ENCODE data around the gene MSANTD7. TPM values are rescaled to one million over a fixed set of nuclear protein-coding genes. Genes with fewer than 3 reads are reported as not detected.

MSANTD7 gene
- total RNA-seq, 6 donors from 2014 or later = 5.9 to 13.9 (median 7.5) TPM

GRCh38 chr10:14840178-14840577 is 2.1 kb downstream of the MSANTD7 start:
- Histone ChIP-seq H3K4me1 (peaks cover 15 to 19% (median 18%) of the 10 kb centered on the region in 4 donors), H3K9me3 (no peaks in the 10 kb centered on the region), H3K27me3 (no peaks in the 10 kb centered on the region), H3K4me3 (no peak overlapping the region), H3K27ac (no peak overlapping the region), H3K36me3 (peaks cover 5 to 52% (median 27%) of the 10 kb centered on the region in 4 donors)
- WGBS, 2 donors = 90 to 93% methylated on average over 2 of the region's 2 CpGs
- ATAC-seq (ENCODE audit: low FRiP score in 2 of 2) (no peak), DNase-seq (no peak)
- TF ChIP-seq POLR2AphosphoS5 (IDR thresholded peaks at IDR 0.05) = no peak
- no peak for TF ChIP-seq POLR2A (IDR thresholded peaks at IDR 0.05)
- no peak for TF ChIP-seq EP300 (IDR thresholded peaks at IDR 0.05)
- TF ChIP-seq CTCF (IDR thresholded peaks at IDR 0.05) = no peak

- H3K4me3 ChIP-seq = no peak overlapping the region
- no peaks in the 10 kb centered on the region for H3K27me3 ChIP-seq
- no peaks in the 10 kb centered on the region for H3K9me3 ChIP-seq
- WGBS, 2 donors = 93 to 94% methylated on average over 12 to 15 of the region's 15 CpGs
- DNase-seq = no peak
- TF ChIP-seq CTCF (IDR thresholded peaks at IDR 0.05) (no peak), POLR2AphosphoS5 (IDR thresholded peaks at IDR 0.05) (no peak)
- no peak for ATAC-seq (ENCODE audit: low FRiP score in 2 of 2)
- H3K4me1 ChIP-seq = peaks cover 8 to 12% (median 10%) of the 10 kb centered on the region in 4 donors
- H3K27ac ChIP-seq = no peak overlapping the region
- H3K36me3 ChIP-seq = peaks cover 5 to 60% (median 27%) of the 10 kb centered on the region in 4 donors
These were observed 5.4 kb downstream of the MSANTD7 start for GRCh38 chr10:14843327-14843988.

GRCh38 chr10:14844948-14845347 is 6.8 kb downstream of the MSANTD7 start:
- H3K36me3 ChIP-seq = peaks cover 5 to 69% (median 28%) of the 10 kb centered on the region in 4 donors
- ATAC-seq (ENCODE audit: low FRiP score in 2 of 2) (no peak), DNase-seq (no peak)
- H3K9me3 ChIP-seq = no peaks in the 10 kb centered on the region
- WGBS, 2 donors = 76 to 80% methylated on average over 2 of the region's 2 CpGs
- TF ChIP-seq POLR2A (IDR thresholded peaks at IDR 0.05) (no peak), POLR2AphosphoS5 (IDR thresholded peaks at IDR 0.05) (no peak), EP300 (IDR thresholded peaks at IDR 0.05) (no peak), CTCF (IDR thresholded peaks at IDR 0.05) (no peak)
- H3K27me3 ChIP-seq = no peaks in the 10 kb centered on the region
- no peak overlapping the region for H3K4me3 ChIP-seq
- peaks cover 0 to 2% (median 0%) of the 10 kb centered on the region in 4 donors for H3K4me1 ChIP-seq
- H3K27ac ChIP-seq = no peak overlapping the region

GRCh38 chr10:14852236-14852635 is 14.1 kb downstream of the MSANTD7 start:
- TF ChIP-seq EP300 (IDR thresholded peaks at IDR 0.05) = no peak
- Histone ChIP-seq H3K4me3 (no peak overlapping the region), H3K36me3 (peaks cover 0 to 62% (median 7%) of the 10 kb centered on the region in 4 donors), H3K27ac (no peak overlapping the region), H3K27me3 (no peaks in the 10 kb centered on the region), H3K4me1 (no peaks in the 10 kb centered on the region), H3K9me3 (no peaks in the 10 kb centered on the region)
- ATAC-seq (ENCODE audit: low FRiP score in 2 of 2) = no peak
- DNase-seq = no peak
- 89 to 92% methylated on average over 3 of the region's 3 CpGs for WGBS, 2 donors

GRCh38 chr10:14855453-14855852 is 17.3 kb downstream of the MSANTD7 start:
- H3K4me1 ChIP-seq = no peaks in the 10 kb centered on the region
- H3K36me3 ChIP-seq = peaks cover 0 to 58% (median 8%) of the 10 kb centered on the region in 4 donors
- no peak overlapping the region for H3K27ac ChIP-seq
- H3K9me3 ChIP-seq = no peaks in the 10 kb centered on the region
- no peaks in the 10 kb centered on the region for H3K27me3 ChIP-seq
- DNase-seq = no peak
- WGBS, 2 donors = 92% methylated on average over 1 of the region's 1 CpG
- no peak overlapping the region for H3K4me3 ChIP-seq
- no peak for TF ChIP-seq CTCF (IDR thresholded peaks at IDR 0.05)
- TF ChIP-seq POLR2AphosphoS5 (IDR thresholded peaks at IDR 0.05) = no peak
- TF ChIP-seq EP300 (IDR thresholded peaks at IDR 0.05) = no peak
- no peak for TF ChIP-seq POLR2A (IDR thresholded peaks at IDR 0.05)
- ATAC-seq (ENCODE audit: low FRiP score in 2 of 2) = no peak

All from upper lobe of left lung (tissue), 6 donors.